GM19395 (cell line): Measurements from ENCODE around the gene FAM3D.
"Not testable (repeated sequence)": the region's sequence is repeated elsewhere in the genome, so short reads cannot be mapped to it uniquely, and the experiment has no call there.

Experiments used
- ATAC-seq: cut with Tn5 transposase; IDR thresholded peaks from one replicate; pipeline ENCODE4 v1.9.1; 2021; ENCODE audit warnings: mild to moderate bottlenecking, moderate library complexity; ENCODE audit not compliant: unreplicated experiment

FAM3D gene

DNA sequence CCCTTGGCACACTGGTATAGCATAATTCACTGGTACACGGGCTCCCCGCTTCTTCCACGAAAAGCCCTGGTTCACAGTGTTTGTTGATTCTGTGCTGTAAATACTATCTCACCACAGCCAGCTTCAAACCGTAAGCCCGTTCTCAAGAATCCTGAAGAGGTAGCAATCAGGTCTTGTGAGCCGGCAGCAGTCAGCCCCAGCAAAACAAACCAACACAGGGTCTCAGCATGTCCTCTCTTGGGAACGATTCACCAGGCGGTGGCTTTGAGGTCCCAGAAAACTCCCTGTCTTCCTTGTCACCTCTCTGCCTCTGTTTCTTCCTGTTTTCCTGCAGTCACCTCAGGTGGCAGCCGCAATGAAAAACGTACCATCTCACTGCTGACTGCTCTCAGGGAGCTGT is 19.1 kb upstream of the FAM3D start:
- ATAC-seq = no peak

DNA sequence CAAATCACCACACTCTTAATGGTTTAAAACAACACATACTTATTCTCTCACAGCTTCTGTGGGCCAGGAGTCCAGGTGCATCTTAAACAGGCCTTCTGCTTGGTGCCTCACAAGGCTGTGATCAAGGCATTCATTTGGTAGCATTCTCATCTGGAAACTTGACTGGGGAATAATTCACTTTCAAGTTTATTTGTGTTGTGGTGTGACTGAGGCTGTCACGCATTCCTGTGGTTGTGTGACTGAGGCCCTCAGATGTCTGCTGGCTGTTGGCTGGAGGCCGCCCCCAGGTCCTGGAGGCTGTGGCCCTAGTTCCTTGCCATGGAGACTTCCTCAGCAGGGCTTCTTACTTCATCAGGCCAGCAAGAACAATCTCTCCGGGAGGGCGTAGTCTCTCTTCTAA is 16.9 kb upstream of the FAM3D start:
- peak; percentile 73 for ATAC-seq

DNA sequence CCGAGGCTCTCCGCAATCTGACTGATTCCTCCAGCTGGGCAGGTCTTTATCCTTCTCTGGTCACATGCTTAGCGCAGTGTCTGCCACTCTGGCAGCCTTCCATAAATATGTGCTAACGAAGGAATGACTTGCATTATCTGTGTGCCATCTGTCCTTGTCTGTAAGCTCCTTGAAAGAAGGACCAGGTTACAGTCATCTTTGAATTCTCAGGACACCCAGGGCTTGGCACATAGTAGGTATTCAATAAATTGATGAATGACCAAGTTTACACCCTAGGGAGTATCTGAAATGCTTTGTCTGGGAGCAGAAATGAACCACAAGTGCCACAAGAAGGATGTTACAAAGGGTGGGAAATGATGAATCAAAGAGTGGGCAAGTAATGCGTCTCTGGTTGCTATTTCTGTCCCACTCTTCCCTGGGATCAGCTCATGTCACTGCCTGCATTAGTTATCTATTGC is 16.5 kb upstream of the FAM3D start:
- ATAC-seq = no peak

DNA sequence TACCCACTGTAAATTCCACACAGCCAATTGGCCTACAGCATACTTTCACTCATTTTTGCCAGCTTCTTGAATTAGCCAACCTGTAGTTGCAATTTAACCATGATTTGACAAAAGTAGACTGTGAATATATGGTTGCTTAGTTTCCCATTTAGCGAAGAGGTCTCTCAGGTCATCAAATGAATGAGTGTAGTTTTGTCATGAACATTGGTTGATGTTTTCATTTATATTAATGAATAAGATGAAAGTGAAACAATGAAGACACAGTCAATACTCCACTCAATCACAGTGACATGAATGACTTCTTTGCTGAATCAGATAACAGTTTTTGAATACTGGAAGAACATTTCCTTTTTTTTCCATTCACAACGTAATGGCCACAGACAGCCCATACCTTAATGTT is 15.3 kb upstream of the FAM3D start:
- no peak for ATAC-seq

DNA sequence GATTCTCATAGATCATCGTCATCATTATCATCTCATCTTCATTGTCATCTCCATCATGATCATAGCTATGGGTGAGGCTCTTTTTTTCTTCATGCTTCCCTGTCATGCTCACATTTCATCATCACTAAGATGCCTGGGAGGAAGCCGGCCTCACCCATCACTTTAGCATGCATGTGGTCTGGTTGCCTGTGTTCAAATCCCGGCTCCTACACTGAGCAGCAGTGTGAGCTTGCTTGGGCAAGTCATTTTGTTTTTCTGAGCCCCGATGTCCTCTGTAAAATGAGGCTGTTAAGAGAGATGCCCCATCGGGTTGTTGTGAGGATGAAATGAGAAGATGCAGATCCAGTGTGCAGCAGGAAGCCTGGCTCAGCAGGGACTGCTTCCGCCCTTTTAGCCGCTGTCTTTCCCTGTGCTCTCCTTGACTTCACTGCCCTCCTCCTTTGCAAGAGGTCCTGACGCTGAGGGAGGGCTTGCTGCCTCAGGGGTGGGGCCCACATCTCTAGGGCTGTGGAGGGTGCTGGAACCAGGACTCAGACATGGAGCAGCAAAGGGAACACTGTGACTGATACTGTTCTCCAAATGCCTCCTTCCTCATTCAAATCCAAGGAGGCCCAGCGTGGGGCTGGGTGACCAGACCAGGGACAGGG is 14.4 kb upstream of the FAM3D start:
- no peak for ATAC-seq

DNA sequence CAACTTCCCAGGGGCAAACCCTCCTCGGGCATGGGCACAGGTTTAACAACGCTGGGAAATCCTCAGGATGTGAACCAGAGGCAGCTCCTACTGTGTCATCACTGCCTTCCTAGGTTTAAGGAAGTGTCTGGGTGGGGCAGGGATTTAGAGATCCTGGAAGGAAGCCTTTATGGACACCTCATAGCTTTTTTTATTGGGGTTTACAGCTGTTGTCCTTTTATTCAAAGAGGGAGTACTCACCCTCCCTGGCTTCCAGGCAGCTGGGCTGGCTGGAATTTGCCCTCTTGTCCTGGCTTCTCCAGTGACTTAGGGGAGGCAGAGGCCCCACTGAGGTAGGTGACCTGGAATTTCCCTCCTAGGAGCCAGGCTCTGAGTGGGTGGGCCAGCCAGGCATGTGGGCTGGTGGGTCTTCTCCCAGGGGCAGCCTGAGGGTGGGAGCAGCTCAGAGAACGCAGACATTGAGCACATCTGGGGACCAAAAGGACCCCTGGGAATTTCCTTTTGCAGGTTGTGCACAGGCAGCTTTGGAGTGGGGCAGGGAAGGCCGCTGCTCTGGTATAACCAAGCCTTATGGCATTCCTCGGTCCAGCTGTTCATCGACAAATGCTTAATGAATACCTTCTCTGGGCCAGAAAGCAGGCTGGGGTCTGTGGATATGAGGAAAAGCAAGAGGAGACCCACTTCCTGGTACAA is 13.5 kb upstream of the FAM3D start:
- no peak for ATAC-seq

DNA sequence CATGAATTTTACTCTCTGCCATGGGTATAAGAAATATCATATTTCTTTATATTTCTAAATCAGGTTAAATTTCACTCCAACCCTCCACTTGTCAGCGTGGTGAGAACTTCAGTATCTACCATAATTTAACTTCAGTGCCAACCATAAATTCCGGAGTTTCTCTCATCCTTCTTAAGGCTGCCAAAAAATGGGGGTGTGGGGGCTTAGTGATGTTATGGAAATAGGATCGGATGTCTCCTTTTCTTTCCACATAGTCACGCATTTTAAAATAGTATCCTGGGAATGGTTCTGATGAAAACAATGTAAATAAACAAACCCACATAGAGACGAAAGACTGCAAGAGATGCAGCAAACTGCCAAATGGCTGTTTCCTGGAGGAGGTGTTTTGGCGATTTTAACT is 12.9 kb upstream of the FAM3D start:
- no peak for ATAC-seq

DNA sequence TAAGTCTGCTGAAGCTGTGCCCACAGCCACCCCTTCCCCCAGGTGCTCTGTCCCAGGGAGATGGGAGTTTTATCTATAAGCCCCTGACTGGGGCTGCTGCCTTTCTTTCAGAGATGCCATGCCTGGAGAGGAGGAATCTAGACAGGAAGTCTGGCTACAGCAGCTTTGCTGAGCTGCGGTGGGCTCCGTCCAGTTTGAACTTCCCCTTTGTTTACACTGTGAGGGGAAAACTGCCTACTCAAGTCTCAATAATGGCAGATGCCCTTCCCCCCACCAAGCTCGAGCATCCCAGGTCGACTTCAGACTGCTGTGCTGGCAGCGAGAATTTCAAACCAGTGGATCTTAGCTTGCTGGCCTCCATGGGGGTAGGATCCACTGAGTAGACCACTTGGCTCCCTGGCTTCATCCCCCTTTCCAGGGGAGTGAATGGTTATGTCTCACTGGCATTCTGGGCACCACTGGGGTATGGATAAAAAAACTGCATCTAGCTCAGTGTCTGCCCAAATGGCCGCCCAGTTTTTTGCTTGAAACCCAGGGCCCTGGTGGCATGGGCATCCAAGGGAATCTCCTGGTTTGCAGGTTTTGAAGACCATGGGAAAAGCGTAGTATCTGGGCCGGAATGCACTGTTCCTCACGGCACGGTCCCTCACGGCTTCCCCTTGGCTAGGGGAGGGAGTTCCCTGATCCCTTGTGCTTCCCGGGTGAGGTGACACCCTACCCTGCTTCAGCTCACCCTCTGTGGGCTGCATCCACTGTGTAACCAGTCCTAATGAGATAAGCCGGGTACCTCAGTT is 11.8 kb upstream of the FAM3D start:
- not testable (repeated sequence) for ATAC-seq

DNA sequence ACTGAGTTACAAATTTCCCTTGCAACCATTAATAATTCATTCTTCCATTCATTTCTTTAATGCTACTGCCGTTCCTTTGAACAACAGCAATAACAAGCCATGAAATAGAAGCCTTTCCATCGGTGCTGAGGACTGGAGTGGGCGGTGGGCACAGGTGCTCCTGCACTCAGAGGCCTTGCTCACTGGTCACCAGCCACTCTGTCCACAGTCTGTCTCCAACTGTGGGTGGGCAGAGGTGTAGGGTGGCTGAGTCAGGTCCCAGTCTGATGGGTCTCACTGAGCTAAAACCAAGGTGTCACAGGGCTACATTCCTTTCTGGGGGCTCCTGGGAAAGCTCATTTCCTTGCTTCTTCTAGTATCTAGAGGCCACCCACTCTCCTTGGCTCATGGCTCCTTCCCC is 6.3 kb upstream of the FAM3D start:
- ATAC-seq = no peak

DNA sequence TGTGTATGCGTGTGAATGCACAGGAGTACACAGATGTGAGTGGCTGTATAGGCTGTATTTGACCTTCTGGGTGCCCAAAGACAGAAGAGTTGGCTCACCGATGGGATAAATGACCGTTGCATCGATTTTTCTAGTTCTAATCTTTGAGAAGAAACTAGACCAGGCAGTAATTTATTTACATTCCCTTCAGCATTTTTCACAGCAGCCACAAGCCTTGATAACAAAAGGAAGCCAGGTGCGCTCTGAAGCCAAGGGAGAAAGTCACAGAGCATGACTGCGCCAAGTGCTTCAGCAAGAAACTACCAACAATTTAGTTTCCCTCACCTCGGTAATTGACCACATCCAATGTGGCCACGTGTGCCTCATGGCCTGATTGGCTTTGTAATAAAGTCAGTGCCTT is 5.9 kb upstream of the FAM3D start:
- ATAC-seq = no peak

DNA sequence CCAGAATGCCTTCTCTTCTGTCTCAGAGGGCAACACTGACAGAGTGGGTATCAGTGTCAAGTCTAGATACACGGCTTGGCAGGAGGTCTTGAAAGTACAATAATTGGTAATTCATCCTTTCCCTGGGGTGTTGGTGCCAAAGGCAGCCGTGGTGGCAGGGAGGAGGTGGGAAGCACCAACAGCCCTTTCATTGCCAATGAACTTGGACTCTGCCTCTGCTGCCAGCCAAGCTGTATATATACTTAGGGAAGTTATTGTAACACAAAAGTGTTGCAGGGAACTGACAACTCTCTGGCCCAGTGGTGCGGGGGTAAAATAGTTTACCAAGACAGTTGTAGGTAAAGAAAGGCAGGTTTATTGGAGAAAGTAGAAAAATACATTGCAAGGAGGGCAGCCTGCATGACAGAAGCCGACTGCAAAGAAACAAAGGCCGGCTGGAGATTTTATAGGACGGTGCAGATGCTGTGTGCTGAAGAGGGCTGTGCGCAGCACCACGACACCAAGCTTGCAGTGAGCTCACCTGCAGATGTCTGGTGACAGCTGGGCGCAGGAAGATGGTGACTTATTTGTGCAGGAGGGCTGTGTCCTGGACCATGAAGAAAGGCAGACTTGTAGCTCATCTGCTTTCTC is 4.0 kb upstream of the FAM3D start:
- no peak for ATAC-seq

DNA sequence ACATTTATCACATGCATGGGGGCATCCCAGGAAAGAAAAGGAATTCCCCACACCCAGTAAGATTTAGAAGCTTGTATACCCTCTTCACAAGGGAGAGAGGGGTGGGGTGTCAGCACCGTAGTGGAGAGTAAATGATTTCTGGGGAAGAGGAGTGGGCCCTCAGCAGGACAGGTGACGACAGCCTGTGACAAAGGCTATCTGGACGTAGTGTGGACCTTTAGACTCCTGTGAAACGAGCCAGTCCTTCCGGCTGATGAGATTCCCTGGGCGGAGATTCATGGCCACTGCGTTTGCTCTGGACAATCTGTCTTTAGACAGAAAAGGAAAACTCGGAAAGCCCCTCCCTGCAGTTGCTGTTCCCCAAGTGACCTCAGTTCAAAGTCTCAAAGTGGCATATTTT is 1.7 kb upstream of the FAM3D start:
- ATAC-seq = no peak

DNA sequence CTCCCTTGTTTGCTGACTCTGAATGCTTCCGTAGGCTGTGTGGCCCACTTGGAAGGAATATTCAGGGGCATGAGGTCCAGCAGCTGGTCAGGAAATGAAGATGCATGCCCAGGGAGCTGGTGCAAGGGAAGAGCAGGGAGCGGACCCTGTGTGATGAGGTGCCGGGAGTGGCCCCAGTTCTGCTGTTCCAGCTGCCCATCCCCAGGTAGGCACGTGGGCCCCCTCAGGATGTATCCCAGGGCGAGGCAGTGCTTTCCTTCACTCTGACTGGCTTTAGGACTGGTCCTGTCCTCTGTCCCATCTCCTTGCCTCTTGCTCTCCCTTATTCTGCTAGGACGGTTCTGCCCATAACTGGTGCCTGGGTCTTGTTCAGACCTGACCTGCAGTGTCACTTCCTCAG is 1.1 kb upstream of the FAM3D start:
- no peak for ATAC-seq

DNA sequence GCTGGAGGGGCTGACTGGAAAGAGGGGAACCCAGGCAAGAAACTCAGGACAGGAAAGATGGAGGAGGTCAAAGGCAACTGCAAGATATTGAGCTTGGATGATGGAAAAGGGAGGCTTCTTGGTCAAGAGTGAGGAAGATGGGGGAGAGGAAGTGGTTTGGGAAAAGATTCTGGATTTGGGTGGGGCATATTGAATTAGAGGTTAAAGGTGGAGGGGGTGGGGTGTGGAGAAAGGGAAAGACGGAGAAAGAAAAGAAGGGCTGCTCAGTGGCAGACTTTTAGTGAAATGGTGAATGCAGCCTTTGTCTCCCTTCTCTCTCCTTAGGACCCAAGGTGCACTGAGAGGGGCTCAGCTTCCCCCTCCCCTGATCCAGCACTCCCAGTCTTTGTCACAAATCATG is 655 bp upstream of the FAM3D start:
- no peak for ATAC-seq

DNA sequence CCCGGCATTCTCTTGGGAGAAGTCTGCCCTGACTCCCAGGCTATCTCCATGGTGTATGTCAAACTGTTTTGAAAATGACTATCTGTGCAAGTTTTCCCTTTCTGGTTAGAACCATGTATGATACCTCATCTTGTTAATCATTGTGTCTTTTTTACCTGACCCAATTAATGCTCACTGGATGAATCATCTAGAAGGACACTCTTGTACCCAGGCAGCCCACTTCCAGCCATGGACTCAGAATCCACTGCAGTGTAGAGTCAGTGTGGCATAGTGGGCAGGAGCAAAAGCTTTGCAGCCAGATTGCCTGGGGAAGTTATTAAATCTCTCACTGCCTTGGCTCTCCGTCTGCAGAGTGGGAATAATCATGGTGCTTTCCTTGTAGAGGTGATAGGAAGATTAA is 1.2 kb downstream of the FAM3D start:
- ATAC-seq = no peak

DNA sequence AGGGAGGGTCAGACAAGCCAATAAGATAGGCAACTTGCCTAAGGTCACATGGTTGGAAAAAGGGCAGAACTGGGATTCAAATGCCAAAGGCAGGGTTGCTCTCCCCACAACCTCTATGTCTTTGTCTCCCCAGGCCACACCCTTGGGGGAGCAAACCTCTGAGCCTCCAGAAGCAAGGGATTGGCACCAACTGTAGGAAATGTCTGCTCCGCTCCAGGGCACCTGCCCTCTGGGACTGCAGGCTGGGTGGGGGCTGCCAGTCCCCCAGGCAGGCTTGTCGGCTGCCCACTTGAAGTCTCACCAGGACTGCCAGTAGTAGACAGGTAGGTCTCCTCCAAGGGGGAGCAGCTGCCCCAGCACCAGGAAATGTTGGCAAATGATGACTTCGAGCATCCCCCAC is 2.0 kb downstream of the FAM3D start:
- ATAC-seq = no peak

DNA sequence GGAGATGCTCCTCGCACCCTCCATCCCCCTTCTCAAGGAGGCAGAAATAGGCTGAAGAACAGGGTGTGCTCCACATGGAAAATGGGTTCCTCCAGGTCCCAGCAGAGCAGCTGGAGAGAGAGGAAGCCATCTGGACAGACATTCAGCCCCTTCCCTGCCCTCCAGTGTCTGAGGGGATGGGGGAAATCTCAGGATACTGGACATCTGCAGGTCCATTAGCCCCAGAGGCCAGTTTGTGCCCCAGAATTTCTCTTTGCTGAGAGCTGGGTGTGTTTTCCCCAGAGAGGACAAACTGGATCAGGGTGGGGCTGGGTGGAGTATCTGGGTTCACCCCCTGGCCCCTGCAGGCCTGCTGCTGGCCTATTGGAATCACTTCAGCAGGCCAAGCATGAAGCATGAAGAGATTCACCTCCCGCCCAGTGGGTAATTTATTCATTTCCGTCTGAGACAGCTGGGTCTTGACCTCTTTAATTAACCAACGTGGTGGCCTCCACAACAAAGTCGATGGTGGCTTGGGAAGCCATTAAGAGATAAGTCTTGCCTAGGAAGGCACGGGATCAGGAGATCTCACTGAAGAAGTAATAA is 4.6 kb downstream of the FAM3D start:
- no peak for ATAC-seq

DNA sequence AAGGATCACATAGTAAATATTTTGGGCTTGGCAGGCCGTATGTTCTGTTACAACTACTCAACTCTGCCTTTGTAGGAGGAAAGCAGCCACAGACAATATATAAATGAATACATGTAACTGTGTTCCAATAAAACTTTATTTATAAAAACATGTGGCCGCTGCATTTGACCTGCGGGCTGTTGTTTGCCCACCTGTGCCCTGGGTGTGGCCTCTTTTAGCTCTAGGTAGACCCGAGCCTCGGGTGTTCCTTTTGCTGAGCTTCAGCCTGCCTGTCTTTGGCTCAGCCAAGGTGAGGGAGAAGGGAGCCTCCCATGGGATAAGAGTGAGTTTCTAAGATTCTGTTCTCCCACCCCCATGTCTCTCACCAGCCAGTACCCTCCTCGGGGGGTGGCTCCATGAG is 5.6 kb downstream of the FAM3D start:
- ATAC-seq = no peak

DNA sequence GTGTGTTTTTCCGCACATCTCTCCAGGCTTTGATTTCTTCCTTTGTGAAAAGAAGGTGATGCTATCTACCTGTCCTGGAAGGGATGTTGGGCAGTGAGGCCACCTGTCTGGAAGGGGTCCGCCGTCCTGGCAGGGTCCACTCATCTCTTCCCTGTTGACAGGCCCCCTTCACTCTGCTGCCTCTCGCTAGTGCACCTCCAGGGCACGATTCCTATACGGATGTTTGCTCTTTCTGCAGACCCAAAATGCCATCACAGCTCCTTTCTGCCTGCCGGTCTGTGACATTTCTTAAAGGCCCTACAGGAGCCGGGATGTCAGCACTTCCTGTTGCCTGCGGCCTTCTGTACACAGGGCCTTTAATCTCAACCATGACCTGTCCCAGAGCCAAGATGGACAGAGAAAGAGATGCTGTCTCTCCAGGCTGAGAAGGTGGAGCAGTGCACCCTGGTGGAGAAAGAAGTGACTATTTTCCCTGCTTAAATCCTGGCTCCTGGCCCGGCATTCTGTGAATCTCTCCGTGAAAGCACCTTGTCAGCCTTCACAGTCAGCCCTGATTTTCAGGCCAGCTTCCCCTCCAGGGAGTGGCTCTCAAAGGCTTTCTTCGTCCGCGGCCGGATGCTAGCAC is 7.4 kb downstream of the FAM3D start:
- ATAC-seq = no peak

DNA sequence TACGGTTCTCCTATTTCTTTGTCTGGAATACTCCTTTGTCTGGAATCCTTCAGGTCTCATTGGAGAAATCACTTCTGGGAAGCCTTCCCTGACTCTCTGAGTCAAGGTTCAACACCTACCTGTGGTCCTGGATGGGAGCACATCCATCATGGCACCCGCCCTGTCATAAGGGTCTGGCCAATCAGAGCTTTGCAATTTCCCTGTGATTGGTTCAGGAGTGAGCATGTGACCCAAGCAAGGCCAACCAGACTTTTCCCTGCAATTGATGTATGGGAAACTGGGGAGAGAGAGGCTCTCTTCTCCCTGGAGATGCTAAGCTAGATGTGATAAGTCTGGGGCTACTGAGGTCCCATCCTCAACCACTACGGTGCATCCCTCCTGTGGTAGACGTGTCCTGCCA is 8.1 kb downstream of the FAM3D start:
- no peak for ATAC-seq
